Kidney (tissue), 14 donors: Measurements from ENCODE around the gene CACNA2D1. TPM values are rescaled to one million over a fixed set of nuclear protein-coding genes. Genes with fewer than 3 reads are reported as not detected.

ENCODE experiments used
- DNase-seq, 5 donors: peaks; one replicate each; pipeline ENCODE4 v3.0.0-alpha.2; 2013 to 2020
- FAIRE-seq: peaks from 2 replicates; lab custom pipeline; 2012; peaks lifted over from hg19 to GRCh38; lab: Jason Lieb, UNC
- H3K27ac ChIP-seq, 2 donors: one replicate each; pipeline ENCODE4 v1.7.0; 2013; ENCODE audit warnings: low read depth in 2 of 2, low read length in 2 of 2, inconsistent platforms in 1 of 2
- H3K27me3 ChIP-seq: one replicate; pipeline ENCODE4 v1.7.1; 2013; ENCODE audit warnings: low read length, inconsistent platforms; ENCODE audit not compliant: control insufficient read depth, insufficient read depth
- H3K36me3 ChIP-seq, 3 donors: one replicate each; pipeline versions ENCODE4 v1.7.0 to v1.7.1; 2013; ENCODE audit warnings: low read length in 3 of 3, control low read depth in 1 of 3, inconsistent platforms in 1 of 3; ENCODE audit not compliant: insufficient read depth in 3 of 3, control insufficient read depth in 2 of 3
- H3K4me1 ChIP-seq, 3 donors: one replicate each; pipeline versions ENCODE4 v1.7.0 to v1.7.1; 2013; ENCODE audit warnings: low read length in 3 of 3, inconsistent platforms in 1 of 3, low read depth in 1 of 3; ENCODE audit not compliant: control insufficient read depth in 2 of 3, insufficient read depth in 2 of 3
- H3K4me3 ChIP-seq, 3 donors: one replicate each; pipeline versions ENCODE4 v1.7.0 to v1.8.1; 2013; ENCODE audit warnings: low read length in 3 of 3, control low read depth in 1 of 3, inconsistent platforms in 1 of 3
- H3K9ac ChIP-seq, 3 donors: one replicate each; pipeline versions ENCODE4 v1.7.0 to v1.7.1; 2013; ENCODE audit warnings: low read length in 3 of 3, control low read depth in 1 of 3, inconsistent platforms in 1 of 3
- H3K9me3 ChIP-seq, 3 donors: one replicate each; pipeline versions ENCODE4 v1.7.0 to v1.7.1; 2013; ENCODE audit warnings: low read length in 3 of 3, control low read depth in 1 of 3, inconsistent platforms in 1 of 3; ENCODE audit not compliant: control insufficient read depth in 2 of 3, insufficient read depth in 1 of 3
- intact Hi-C: fragments of 100-400 bp; cut with DNase I; formaldehyde crosslinking; loops from one replicate; pipeline ENCODE4 v1.11.1; 2022
- polyA plus RNA-seq: library from polyadenylated mRNA; stranded (reverse); fragments of 350-450 nt; fragmentation: Illumina TruSeq; extraction: RNeasy Lipid Tissue Mini Kit (QIAGEN cat#74804); gene quantifications from one replicate; pipeline ENCODE4 v1.2.3, GENCODE V29; 2014; ENCODE audit warnings: low read depth, low replicate concordance; ENCODE audit not compliant: insufficient read depth
- total RNA-seq: library from RNA; stranded (reverse); fragmentation: NEBNext Ultra II Directional; extraction: Animal tissue kit (Norgen Biotek cat#: 25700); gene quantifications from one replicate; pipeline ENCODE4 v1.2.1, GENCODE V29; 2021
- TF ChIP-seq, protein P1 (sequence below): IDR thresholded peaks from 3 replicates; pipeline ENCODE4 v1.5.1; 2012; ENCODE audit warnings: mild to moderate bottlenecking, moderate library complexity, borderline replicate concordance; ENCODE audit not compliant: insufficient read depth; ENCODE audit errors: extremely low read depth
- donor health status: control.
- donor health status: control.
- donor health status: control.
- donor health status: control.
- donor health status: control.
- donor health status: DM: yes; HTN: yes; CAD: no.
- donor health status: Normal renal cell carcinoma (clear cell type).

Gene CACNA2D1
- total and polyA plus RNA-seq, 2 donors from 2014 or later = 3.5 to 18.3 TPM

DNA sequence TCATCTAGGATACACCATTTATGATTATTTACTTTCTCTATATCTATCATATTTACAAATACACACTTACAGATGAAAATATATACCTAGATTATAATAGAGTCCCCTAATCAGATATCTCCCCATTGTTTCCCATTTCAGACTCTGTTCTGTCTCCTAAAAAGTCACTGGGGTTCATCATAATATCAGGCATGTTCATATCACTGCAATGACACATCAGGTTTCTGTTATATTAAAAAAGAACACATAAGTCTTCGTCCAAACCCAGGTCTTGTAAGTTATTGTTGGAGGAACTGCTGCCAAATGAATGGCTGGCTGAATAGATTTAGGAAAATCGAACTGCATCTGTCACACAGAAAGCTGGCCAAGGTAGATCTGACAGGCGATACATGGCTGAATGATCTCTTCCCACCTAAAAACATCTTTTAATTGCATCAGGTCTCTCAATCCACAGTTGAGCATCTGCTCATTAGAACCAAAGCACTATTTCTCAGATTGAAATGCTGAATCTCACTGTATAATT, 178.7 kb downstream of the CACNA2D1 start:
- Histone ChIP-seq H3K9ac (no peak overlapping the region), H3K9me3 (no peaks in the 10 kb centered on the region), H3K27ac (no peak overlapping the region), H3K4me3 (no peak overlapping the region), H3K36me3 (no peaks in the 10 kb centered on the region), H3K27me3 (no peaks in the 10 kb centered on the region), H3K4me1 (no peaks in the 10 kb centered on the region)
- TF ChIP-seq, protein P1, sequence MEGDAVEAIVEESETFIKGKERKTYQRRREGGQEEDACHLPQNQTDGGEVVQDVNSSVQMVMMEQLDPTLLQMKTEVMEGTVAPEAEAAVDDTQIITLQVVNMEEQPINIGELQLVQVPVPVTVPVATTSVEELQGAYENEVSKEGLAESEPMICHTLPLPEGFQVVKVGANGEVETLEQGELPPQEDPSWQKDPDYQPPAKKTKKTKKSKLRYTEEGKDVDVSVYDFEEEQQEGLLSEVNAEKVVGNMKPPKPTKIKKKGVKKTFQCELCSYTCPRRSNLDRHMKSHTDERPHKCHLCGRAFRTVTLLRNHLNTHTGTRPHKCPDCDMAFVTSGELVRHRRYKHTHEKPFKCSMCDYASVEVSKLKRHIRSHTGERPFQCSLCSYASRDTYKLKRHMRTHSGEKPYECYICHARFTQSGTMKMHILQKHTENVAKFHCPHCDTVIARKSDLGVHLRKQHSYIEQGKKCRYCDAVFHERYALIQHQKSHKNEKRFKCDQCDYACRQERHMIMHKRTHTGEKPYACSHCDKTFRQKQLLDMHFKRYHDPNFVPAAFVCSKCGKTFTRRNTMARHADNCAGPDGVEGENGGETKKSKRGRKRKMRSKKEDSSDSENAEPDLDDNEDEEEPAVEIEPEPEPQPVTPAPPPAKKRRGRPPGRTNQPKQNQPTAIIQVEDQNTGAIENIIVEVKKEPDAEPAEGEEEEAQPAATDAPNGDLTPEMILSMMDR = no peak
- no peak for FAIRE-seq
- intact Hi-C loops = no loop called here
- DNase-seq = no peak

DNA sequence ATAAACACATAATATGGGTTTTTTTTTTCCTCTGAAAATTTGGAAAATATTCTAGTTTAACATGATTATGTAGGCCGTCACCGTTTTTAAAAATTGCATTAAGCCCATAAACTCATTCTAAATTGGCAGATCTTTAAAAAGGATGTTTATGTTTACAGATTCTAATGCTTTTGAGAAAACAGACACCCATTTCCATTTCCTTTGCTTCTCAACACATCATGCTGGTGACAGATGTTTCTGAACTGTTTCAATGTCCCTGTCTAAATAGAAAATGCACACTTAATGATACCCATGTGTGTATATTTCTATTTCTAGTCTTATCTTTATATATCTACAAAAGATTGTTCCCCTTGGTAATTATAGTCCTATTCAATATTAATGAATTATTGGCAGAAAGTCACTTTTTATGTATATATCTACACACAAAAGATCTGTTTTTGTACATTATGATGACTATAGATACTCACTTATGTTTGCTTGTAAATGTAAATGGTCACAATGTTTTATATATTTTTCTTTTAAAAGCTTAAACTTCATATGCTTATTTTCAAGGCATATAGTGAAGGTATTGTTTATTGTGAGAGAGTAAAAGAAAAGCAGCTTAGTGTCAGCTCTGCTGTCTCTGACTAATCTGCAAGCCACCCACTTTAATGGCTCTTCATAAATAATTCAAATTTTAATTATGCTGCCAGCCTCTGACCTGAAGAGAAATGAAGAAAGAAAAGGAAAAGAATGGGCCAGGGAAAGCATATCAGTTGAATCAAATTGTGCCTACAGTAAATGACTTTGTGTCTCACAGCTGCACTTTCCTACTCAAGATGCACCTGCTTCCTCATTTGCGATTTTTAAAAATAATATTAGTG, 179.4 kb downstream of the CACNA2D1 start:
- intact Hi-C loops = no loop called here
- DNase-seq (no peak), FAIRE-seq (no peak)
- Histone ChIP-seq H3K27ac (no peak overlapping the region), H3K27me3 (no peaks in the 10 kb centered on the region), H3K9me3 (no peaks in the 10 kb centered on the region), H3K9ac (no peak overlapping the region), H3K36me3 (no peaks in the 10 kb centered on the region), H3K4me3 (no peak overlapping the region), H3K4me1 (no peaks in the 10 kb centered on the region)
- TF ChIP-seq, protein P1 = no peak

DNA sequence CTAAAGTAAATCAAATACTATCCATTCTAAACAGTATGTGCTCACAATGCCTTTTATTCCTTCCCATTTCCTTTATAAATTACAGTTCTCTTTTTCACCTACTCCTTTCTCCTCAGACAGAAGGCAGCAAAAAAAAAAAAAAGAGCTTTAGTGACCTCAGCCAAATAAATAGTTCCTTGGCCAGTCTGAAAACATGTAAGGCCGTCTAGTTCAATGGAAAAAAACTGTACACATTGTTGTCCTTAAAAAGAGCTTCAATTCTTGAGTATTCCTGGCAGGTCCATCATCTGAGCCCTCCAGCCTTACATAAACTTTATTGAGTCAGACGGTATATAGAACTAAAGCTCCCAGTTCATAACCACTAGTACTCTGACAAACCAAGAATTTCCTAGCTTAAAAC, 185.4 kb downstream of the CACNA2D1 start:
- Histone ChIP-seq H3K27me3 (no peaks in the 10 kb centered on the region), H3K4me3 (no peak overlapping the region), H3K27ac (no peak overlapping the region), H3K9ac (no peak overlapping the region), H3K9me3 (no peaks in the 10 kb centered on the region), H3K4me1 (peaks cover 0 to 4% (median 0%) of the 10 kb centered on the region in 3 donors), H3K36me3 (no peaks in the 10 kb centered on the region)
- TF ChIP-seq, protein P1 = no peak
- FAIRE-seq = no peak
- intact Hi-C loops = no loop called here
- DNase-seq = no peak
